ENCODE results near the gene SEC63. TPM values are rescaled to one million over a fixed set of nuclear protein-coding genes. Genes with fewer than 3 reads are reported as not detected.
A peak's percentile ranks its signal among the peaks of the same experiment; 100 is the strongest.

SEC63 gene
- total RNA-seq, 1 experiment from 2014 or later, result 86.2 TPM

GRCh38 chr6:107988570-107988969 lies 30.6 kb upstream of the SEC63 start:
- Histone ChIP-seq H3K4me1 (ENCODE audit: insufficient read depth, low read length) (peaks cover 19% of the 10 kb centered on the region; the same call in 1 of the 2 replicates), H3K4me2 (ENCODE audit: insufficient read depth, insufficient read length, low read length) (peak overlapping the region; percentile 8), H3K27me3 (ENCODE audit: insufficient read depth, low read length) (no peaks in the 10 kb centered on the region), H2BK5ac (ENCODE audit: insufficient read length, low read length) (no peak overlapping the region), H4K8ac (replicated peaks; ENCODE audit: insufficient read length, low read depth, low read length) (no peak overlapping the region), H3K56ac (ENCODE audit: insufficient read length, low read depth, low read length) (no peak overlapping the region), H4K91ac (ENCODE audit: insufficient read length, low read depth, low read length) (no peak overlapping the region), H4K5ac (ENCODE audit: insufficient read length, low read depth, low read length) (no peak overlapping the region), H3K23me2 (ENCODE audit: insufficient read length, low read depth, low read length, poor library complexity, severe bottlenecking) (no peaks in the 10 kb centered on the region), H2BK120ac (ENCODE audit: low read depth, low read length, poor library complexity, severe bottlenecking) (no peak overlapping the region), H2BK20ac (ENCODE audit: low read depth, low read length, poor library complexity, severe bottlenecking) (no peak overlapping the region), H4K20me1 (ENCODE audit: control insufficient read depth, insufficient read depth, insufficient read length) (no peaks in the 10 kb centered on the region), H3K9ac (ENCODE audit: extremely low read depth, insufficient read length, low read length) (no peak overlapping the region), H3K14ac (ENCODE audit: insufficient read depth, low read length) (no peak overlapping the region), H3K18ac (ENCODE audit: insufficient read length, low read depth, low read length) (no peak overlapping the region), H2AFZ (ENCODE audit: low read length) (no peak overlapping the region), H3K27ac (ENCODE audit: insufficient read length, low read depth, low read length) (peak overlapping the region; percentile 43), H3T11ph (ENCODE audit: low read length) (no peak overlapping the region), H3K9me3 (ENCODE audit: control insufficient read depth, low read depth, low read length) (no peaks in the 10 kb centered on the region), H2AK5ac (ENCODE audit: insufficient read length, low read length) (no peak overlapping the region), H3K79me2 (ENCODE audit: insufficient read depth, low read length) (no peaks in the 10 kb centered on the region), H2BK12ac (ENCODE audit: insufficient read length, low read depth, low read length) (no peak overlapping the region), H3K23ac (ENCODE audit: insufficient read length, low read depth, low read length) (no peak overlapping the region), H3K79me1 (ENCODE audit: insufficient read depth, low read depth, low read length, poor library complexity, severe bottlenecking) (no peaks in the 10 kb centered on the region), H3K4ac (ENCODE audit: low read depth, low read length) (no peak overlapping the region), H2BK15ac (ENCODE audit: low read depth, low read length) (no peak overlapping the region)
- peak overlapping the region; percentile 52 to 88 (median 65); a peak in 6 of 7 replicates for H3K27ac Mint-ChIP-seq
- peak overlapping the region; percentile 16 to 40; a peak in 3 of 5 replicates for H3K4me3 Mint-ChIP-seq
- no peak for TF ChIP-seq CTCF (conservative IDR thresholded peaks at IDR 0.05)
- peaks cover 0 to 4% of the 10 kb centered on the region in 2 experiments; a peak in 2 of 5 replicates for H3K9me3 Mint-ChIP-seq
- DNase-seq, result no peak
- H3K27me3 Mint-ChIP-seq (ENCODE audit: low read depth), result peaks cover 20% of the 10 kb centered on the region
- no CpG with 5 or more reads among the region's 3 CpGs for WGBS (ENCODE audit: extremely low coverage, insufficient read length, low lambda C conversion rate)
- H3K4me1 Mint-ChIP-seq, result peaks cover 46 to 50% of the 10 kb centered on the region in 2 experiments
- no peaks in the 10 kb centered on the region; a peak in 1 of 7 replicates for H3K36me3 Mint-ChIP-seq (ENCODE audit: insufficient read depth in 1 of 3, low read depth in 3 of 3)

Measured in H9 (cell line).